IPS-NIHi7 (cell line): Measurements from ENCODE around the gene NCOA1.
"Not testable (repeated sequence)": the region's sequence is repeated elsewhere in the genome, so short reads cannot be mapped to it uniquely, and the experiment has no call there.

Experiments
- DNase-seq: peaks from one replicate; pipeline ENCODE4 v3.0.0; 2012; ENCODE audit warnings: mixed read lengths; ENCODE audit errors: extremely low spot score

Gene NCOA1

GRCh38 chr2:24791452-24791851, 300.4 kb downstream of the NCOA1 start:
- DNase-seq, result no peak

GRCh38 chr2:24792542-24792873, 301.5 kb downstream of the NCOA1 start:
- no peak for DNase-seq

GRCh38 chr2:24792874-24793760, 302.1 kb downstream of the NCOA1 start, which contains the start of the genes CENPO and PTRHD1:
Gene CENPO, plus strand, starts transcription at chr2:24793425. Its CDS starts 495 bp downstream, at chr2:24793920.
Gene PTRHD1, minus strand, starts transcription at chr2:24793391. Its CDS starts 14 bp downstream, at chr2:24793377.
- DNase-seq, result peak; percentile 95

- DNase-seq, result peak; percentile 45
These were observed 302.8 kb downstream of the NCOA1 start for GRCh38 chr2:24793761-24794435.

- no peak for DNase-seq
These were observed 306.6 kb downstream of the NCOA1 start for GRCh38 chr2:24797644-24798043.

- not testable (repeated sequence) for DNase-seq
These were observed 309.4 kb downstream of the NCOA1 start for GRCh38 chr2:24800487-24800886.

- DNase-seq, result not testable (repeated sequence)
These were observed 315.0 kb downstream of the NCOA1 start for GRCh38 chr2:24805811-24806660.

GRCh38 chr2:24806661-24807036, 315.6 kb downstream of the NCOA1 start:
- DNase-seq, result no peak

GRCh38 chr2:24809316-24810007, 318.4 kb downstream of the NCOA1 start:
- DNase-seq, result no peak

- DNase-seq, result no peak
These were observed 322.7 kb downstream of the NCOA1 start for GRCh38 chr2:24813691-24814137.

GRCh38 chr2:24814516-24814915, 323.5 kb downstream of the NCOA1 start:
- no peak for DNase-seq

- no peak for DNase-seq
These were observed 324.1 kb downstream of the NCOA1 start for GRCh38 chr2:24815171-24815570.

GRCh38 chr2:24816404-24816803, 325.4 kb downstream of the NCOA1 start:
- DNase-seq, result no peak

- DNase-seq, result no peak
These were observed 325.8 kb downstream of the NCOA1 start for GRCh38 chr2:24816884-24817283.

GRCh38 chr2:24818721-24819167, 327.7 kb downstream of the NCOA1 start:
- no peak for DNase-seq

GRCh38 chr2:24819442-24820174, 328.6 kb downstream of the NCOA1 start:
- DNase-seq, result no peak

- no peak for DNase-seq
These were observed 329.1 kb downstream of the NCOA1 start for GRCh38 chr2:24820175-24820513.
